HL-60 (cell line): ENCODE results near the gene FUT2.

Experiments used
- CTCF ChIP-seq: IDR thresholded peaks from one replicate; pipeline ENCODE4 v1.5.1; 2011; ENCODE audit warnings: low read length, control low read depth, inconsistent platforms; ENCODE audit not compliant: insufficient read depth
- GABPA ChIP-seq: IDR thresholded peaks from 2 replicates; pipeline ENCODE4 v1.6.1; 2012; ENCODE audit warnings: low read depth
- POLR2AphosphoS5 ChIP-seq: IDR thresholded peaks from 2 replicates; pipeline ENCODE4 v1.6.1; 2012; ENCODE audit warnings: low read depth
- REST ChIP-seq: IDR thresholded peaks from 2 replicates; pipeline ENCODE4 v1.6.1; 2012; ENCODE audit warnings: low read depth; ENCODE audit not compliant: insufficient replicate concordance
- SPI1 ChIP-seq: IDR thresholded peaks from 2 replicates; pipeline ENCODE4 v1.6.1; 2012; ENCODE audit warnings: low read depth, mild to moderate bottlenecking, borderline replicate concordance

GRCh38 chr19:48672994-48673393, 22.8 kb upstream of the FUT2 start, which contains the start of gene NTN5:
- no peak for TF ChIP-seq CTCF
- TF ChIP-seq GABPA, result no peak
- no peak for TF ChIP-seq POLR2AphosphoS5
- TF ChIP-seq REST, result no peak
- TF ChIP-seq SPI1, result no peak
